ENCODE data around the gene ZBTB4.

Gene ZBTB4

DNA sequence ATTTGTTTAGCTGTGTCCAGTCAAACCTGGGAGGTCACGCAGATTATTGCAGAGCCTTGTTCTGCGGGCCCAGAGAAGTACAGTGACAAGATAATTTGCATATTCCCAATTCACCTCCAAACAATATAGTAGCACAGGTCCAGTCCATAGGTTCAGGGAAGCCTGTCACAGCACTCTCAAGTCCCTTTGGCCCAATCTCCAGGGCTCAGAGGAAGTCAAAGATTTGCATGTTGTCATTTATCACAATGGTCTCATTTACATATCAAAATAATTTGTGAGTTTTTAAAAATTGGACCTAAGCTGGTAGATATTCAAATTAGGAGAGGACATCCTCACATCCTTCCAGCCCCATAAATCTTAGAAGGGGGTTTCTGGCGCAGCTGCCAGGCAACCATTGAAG is 11.9 kb downstream of the ZBTB4 start:
- no peak for DNase-seq

GRCh38 chr17:7466639-7467341 is 12.6 kb downstream of the ZBTB4 start:
- no peak for DNase-seq

GRCh38 chr17:7466318-7466638 is 13.2 kb downstream of the ZBTB4 start:
- no peak for DNase-seq

DNA sequence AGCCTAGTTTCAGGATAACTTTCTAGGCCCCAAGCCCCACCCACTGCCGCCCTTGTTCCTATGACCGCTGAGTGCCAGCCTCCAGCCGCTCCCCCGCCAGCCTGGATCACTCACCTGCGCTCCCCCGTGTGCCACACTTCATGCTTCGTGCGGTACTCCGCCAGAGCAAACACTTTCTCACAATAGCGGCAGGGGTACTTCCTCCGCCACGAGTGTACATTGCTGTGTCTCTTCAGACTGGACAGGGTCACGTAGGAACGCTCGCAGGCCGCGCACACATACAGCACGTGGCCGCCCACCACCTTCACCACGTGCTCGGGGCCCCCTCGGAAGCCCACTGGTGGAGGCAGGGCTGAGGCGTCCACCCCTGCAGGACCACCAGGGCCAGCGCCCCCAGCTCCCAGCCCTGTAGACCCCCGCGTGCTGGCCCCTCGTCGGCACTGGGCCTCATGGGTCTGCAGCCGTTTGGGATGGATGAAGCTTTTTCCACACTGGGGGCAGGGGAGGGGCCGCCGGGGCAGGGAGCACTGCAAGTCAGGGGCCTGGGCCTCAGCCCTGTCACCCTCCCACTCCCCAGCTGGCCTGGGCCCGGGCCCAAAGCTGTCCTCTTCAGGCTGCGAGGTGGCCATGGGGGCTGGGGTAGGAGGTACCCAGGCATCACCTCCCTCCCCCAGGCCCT is 13.7 kb downstream of the ZBTB4 start:
- DNase-seq, result no peak

GRCh38 chr17:7464081-7464480 is 15.3 kb downstream of the ZBTB4 start:
- no peak for DNase-seq

- no peak for DNase-seq
These were observed 16.0 kb downstream of the ZBTB4 start for GRCh38 chr17:7463372-7463846.

DNA sequence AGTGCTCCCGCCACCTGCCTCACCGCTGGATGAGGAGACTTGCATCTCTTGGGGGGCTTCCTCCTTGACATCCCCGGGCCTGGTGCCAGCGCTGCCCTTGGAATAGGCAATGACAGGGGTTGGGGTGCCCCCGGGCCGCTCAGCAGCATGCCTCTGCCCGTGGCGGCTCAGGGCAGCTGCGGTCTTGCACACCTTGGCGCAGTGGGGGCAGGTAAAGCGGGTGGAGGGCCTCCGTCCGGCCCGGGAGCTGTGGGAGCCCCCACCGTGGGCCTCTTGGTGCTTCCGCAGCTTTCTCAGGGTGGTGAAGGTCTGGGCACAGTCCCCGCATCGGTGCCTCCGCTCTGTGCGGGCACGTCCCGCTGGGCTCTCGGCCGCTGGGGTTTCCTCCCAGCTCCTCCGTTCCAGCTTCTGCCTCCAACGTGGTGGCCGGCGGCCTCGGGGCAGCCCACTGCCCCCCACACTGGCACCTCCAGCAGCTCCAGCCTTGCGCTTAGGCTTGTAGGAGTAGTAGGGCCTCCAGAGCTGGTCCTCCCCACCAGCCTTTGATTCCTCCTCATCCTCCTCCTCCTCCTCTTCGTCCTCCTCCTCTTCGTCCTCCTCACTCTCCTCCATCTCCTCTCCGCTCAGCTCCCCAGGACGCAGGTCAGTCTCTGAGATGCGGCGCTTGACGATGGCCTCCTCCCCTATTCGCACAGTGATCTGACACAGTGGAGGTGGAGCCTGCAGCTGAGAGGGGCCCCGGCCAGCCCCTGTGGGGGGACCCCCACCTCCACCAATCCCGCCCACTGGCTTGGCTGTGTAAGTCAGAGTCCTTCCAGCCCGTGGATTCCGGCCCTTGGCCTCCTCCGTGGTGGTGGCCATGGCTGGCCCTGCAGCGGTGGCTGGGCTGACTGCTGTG is 16.7 kb downstream of the ZBTB4 start:
- DNase-seq, result no peak

- DNase-seq, result no peak
These were observed 18.4 kb downstream of the ZBTB4 start for GRCh38 chr17:7460850-7461660.

GRCh38 chr17:7459961-7460545 is 19.4 kb downstream of the ZBTB4 start:
- no peak for DNase-seq

- no peak for DNase-seq
These were observed 31.0 kb downstream of the ZBTB4 start for GRCh38 chr17:7448461-7448860.

- DNase-seq, result peak; percentile 39
These were observed 33.8 kb downstream of the ZBTB4 start for GRCh38 chr17:7445619-7445968.

DNA sequence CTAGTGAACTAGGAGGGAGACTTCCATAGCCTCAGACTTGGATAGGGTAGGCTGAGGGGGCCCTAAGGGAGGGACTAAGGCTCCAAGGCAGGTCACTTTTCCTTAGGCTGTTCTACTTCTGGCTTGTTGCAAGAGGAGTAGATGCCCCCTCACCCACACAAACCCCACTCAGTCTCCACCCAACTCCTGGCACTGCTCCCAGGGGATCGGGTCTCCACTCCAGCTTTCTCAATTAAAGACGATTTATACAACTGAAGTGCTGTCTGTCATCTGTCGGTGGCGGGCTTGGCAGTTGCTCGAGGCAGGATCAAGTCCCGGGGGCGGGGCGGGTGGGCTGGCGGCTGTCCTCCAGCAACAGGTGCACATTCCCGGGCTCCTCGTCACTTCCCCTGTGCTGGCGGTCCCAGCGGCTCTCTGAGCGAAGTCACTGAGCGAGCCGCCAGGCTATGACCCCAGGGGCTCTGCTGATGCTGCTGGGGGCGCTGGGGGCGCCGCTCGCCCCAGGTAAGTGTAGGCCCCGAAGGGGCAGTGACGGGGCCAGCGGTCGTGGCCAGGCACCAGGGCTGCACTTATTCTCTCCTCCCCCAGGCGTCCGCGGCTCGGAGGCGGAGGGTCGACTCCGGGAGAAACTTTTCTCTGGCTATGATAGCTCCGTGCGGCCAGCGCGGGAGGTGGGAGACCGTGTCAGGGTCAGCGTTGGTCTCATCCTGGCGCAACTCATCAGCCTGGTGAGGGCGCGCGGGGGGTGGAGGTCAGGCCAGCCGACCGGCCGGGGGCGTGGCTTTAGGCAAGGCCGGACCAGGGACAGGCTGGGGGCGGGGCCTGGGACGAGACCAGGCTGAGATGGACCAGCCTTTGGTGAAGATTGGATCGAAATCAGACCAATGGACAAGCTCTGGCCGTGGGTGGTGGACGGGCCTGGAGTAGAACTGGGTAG is 34.5 kb downstream of the ZBTB4 start, which contains the start of gene CHRNB1:
Gene CHRNB1 (plus strand): TSS at position 380 of the 937 bp plus-strand sequence. CDS start 67 bp downstream, at position 447.
- DNase-seq, result no peak

DNA sequence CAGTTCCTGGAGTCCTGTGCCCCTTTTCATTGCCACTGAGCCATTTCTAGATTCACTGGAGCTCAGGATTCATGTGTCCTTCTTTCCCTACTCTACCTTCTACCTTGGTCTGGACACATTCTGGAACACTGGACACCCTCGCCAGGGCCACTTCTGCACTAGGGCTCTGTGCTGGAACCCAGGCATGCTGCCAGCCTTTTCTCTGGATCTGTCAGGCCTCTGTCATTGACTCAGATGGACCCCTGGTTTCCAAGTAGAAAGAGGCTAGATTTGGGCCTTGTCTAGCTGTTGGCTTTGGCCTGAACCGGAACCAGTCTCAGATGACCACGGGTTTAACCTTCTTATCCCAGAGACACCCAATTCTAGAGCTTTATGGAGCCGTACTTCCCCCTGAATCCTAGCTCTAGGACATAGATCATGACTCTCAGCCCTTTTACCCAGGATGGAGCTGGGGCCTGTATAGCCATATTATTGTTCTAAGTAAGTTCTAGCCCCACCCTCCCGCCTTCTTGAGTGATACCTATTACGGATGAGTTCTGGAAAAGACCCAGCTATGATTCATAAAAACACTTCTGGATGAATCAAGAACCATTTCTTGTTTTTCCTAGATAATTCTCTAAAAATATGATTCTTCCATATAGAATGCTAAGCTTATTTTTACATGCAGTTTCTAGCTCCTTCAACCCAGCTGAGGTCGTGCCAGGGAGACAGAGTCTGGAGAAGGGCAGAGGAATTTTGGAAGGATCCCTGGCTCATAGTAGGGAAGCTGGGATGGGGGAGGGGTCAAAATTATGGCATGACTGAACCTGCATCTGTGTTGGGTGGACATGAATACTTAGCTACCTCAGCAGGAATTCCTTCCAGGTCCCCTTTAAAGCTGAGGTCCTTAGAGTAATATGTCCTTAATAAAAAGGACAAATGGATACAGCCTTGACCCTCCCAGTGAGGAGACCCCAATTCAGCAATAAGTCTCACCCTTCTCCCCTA is 35.6 kb downstream of the ZBTB4 start:
- DNase-seq, result no peak

DNA sequence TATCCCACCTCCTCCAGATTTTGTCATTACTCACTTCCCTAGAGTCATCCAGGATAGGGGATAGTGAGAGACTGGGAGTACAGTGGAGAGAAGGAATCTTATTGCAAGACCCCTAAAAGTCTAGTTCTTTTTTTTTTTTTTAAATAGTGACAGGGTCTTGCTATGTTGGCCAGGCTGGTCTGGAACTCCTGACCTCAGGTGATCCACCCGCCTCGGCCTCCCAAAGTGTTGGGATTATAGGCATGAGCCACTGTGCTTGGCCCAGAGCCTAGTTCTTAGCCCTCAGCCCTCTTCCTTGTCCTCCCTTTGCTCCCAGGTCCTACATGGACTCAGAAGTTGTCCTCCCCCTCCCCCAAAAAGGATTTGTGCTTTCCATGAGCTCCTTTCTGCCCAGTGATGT is 37.3 kb downstream of the ZBTB4 start:
- no peak for DNase-seq

DNA sequence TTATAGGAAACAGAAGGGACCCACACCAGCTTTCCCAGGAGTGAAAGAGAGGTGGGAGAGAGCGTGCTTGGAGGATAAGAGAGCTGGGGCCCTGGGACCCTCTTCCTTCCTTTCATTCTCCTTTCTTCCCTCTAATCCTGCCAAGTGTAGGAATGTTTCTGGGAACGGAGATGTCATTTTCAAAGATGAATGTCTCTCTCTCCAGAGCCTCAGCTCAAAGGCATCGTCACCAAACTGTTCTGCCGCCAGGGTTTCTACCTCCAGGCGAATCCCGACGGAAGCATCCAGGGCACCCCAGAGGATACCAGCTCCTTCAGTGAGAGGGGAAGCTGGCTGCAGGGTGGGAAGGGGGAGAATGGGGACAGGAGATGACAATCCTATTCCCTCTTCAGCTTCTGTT is 38.2 kb downstream of the ZBTB4 start:
- no peak for DNase-seq

- peak; percentile 35 for DNase-seq
These were observed 38.6 kb downstream of the ZBTB4 start for GRCh38 chr17:7440834-7441195.

GRCh38 chr17:7440113-7440833 is 39.2 kb downstream of the ZBTB4 start:
- DNase-seq, result peak; percentile 61

GRCh38 chr17:7439462-7440112 is 39.8 kb downstream of the ZBTB4 start, which contains the start of gene FGF11:
Gene FGF11, plus strand, starts transcription at chr17:7439512. Its CDS starts 109 bp downstream, at chr17:7439621.
- no peak for DNase-seq
